Suprapubic skin (tissue), 3 donors: ENCODE results near the gene KCNK1.

ENCODE experiments used
- POLR2A ChIP-seq, 2 donors: fragments of 450-650 bp; IDR thresholded peaks; one replicate each; pipeline ENCODE4 v1.6.1; 2017; ENCODE audit warnings: antibody characterized with exemption in 2 of 2, mild to moderate bottlenecking in 2 of 2, moderate library complexity in 2 of 2
- TF ChIP-seq, protein P1 (sequence below), 2 donors: fragments of 200-600 bp in 1 of 2; fragments of 450-650 bp in 1 of 2; sonication (generic) in 1 of 2; IDR thresholded peaks; one replicate each; pipeline ENCODE4 v1.5.1; 2016 to 2019; ENCODE audit warnings: antibody characterized with exemption in 2 of 2, mild to moderate bottlenecking in 1 of 2, moderate library complexity in 1 of 2

DNA sequence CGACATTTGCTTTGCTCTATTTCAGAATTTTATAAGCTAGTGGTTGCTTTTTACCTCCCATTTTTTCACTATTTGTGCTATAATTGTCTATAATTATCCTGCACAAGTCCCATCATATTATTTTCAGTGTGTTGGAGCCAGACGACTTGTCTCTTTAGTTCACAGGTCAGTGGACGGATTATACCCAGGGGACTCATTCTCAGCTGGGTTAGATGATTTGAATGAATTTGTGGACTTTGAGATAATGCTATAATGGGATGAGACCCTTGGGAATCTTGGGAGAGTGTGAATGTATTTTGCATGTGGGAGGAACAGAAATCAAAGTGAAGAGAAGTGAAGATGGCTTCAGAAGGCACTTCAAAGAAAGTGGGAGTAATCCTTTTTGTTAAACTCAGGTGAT lies 31.5 kb upstream of the KCNK1 start:
- TF ChIP-seq, protein P1, sequence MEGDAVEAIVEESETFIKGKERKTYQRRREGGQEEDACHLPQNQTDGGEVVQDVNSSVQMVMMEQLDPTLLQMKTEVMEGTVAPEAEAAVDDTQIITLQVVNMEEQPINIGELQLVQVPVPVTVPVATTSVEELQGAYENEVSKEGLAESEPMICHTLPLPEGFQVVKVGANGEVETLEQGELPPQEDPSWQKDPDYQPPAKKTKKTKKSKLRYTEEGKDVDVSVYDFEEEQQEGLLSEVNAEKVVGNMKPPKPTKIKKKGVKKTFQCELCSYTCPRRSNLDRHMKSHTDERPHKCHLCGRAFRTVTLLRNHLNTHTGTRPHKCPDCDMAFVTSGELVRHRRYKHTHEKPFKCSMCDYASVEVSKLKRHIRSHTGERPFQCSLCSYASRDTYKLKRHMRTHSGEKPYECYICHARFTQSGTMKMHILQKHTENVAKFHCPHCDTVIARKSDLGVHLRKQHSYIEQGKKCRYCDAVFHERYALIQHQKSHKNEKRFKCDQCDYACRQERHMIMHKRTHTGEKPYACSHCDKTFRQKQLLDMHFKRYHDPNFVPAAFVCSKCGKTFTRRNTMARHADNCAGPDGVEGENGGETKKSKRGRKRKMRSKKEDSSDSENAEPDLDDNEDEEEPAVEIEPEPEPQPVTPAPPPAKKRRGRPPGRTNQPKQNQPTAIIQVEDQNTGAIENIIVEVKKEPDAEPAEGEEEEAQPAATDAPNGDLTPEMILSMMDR (IDR thresholded peaks at IDR 0.05) = no peak
- no peak for TF ChIP-seq POLR2A (IDR thresholded peaks at IDR 0.05)
